ENCODE results near the gene TMEM203. TPM values are rescaled to one million over a fixed set of nuclear protein-coding genes. Genes with fewer than 3 reads are reported as not detected.

TMEM203 gene
- total and polyA plus RNA-seq, 10 of the 15 experiments (the other 5 are each of a cell fraction or from before 2014, with no cell fraction given): 7.2 to 68.1 (median 33.8) TPM

GRCh38 chr9:137221506-137222111 is 16.2 kb upstream of the TMEM203 start:
- H2AFZ ChIP-seq (ENCODE audit: control insufficient read depth, low read depth, low read length): no peak overlapping the region; the same call in 1 of the 2 replicates
- H3K27me3 ChIP-seq (replicated peaks in 1 of 2; ENCODE audit: control insufficient read depth in 2 of 2, insufficient read depth in 2 of 2, low read length in 1 of 2): no peaks in the 10 kb centered on the region
- intact Hi-C loops (cut with micrococcal nuclease; ENCODE audit: unreplicated experiment) (loop anchor here (2.0 to 10.0 kb wide), 3 partner anchors 21 to 177 kb away; partner anchors contain the start of genes ANAPC2, NPDC1, SSNA1 and TPRN), in situ Hi-C loops (cut with MboI) (no loop called here)
- no peaks in the 10 kb centered on the region for H3K9me3 ChIP-seq (replicated peaks; ENCODE audit: control insufficient read depth, insufficient read depth, low read length)
- ChIA-PET POLR2A (interaction anchor here (0.8 to 5.5 kb wide), 9 partner anchors 11 to 95 kb away, joined by 3 to 68 read pairs (median 18); partner anchors contain the start of genes NDOR1, TMEM203, TPRN and TUBB4B), CTCF (interaction anchor here (1.1 to 3.7 kb wide), 2 partner anchors 33 to 71 kb away, joined by 3 to 18 read pairs; partner anchors contain the start of genes ANAPC2 and SSNA1), SMC1A (ENCODE audit: uncharacterized antibody, unreplicated experiment) (no interaction called here), RAD21 (ENCODE audit: unreplicated experiment) (interaction anchor here (0.5 to 1.8 kb wide), 4 partner anchors 17 to 521 kb away, joined by 3 to 7 read pairs (median 4); partner anchors contain the start of genes NDOR1, TMEM203 and TPRN)
- H4K20me1 ChIP-seq (ENCODE audit: control insufficient read depth, insufficient read depth): no peaks in the 10 kb centered on the region
- ATAC-seq (no peak), FAIRE-seq (no peak), DNase-seq (ENCODE audit: low read depth, low spot score) (no peak)
- H3K9ac ChIP-seq (ENCODE audit: control insufficient read depth, insufficient read depth, low read length): no peak overlapping the region
- H3K27ac ChIP-seq (ENCODE audit: control insufficient read depth, insufficient read depth): no peak overlapping the region
- H3K4me1 ChIP-seq (ENCODE audit: control insufficient read depth, insufficient read depth, low read length): peaks cover 16% of the 10 kb centered on the region
- TF ChIP-seq NR2F1 (conservative IDR thresholded peaks at IDR 0.05) (peak; percentile 94), SIN3A (IDR thresholded peaks at IDR 0.05; ENCODE audit: low read depth, low read length) (no peak), BHLHE40 (IDR thresholded peaks at IDR 0.05; ENCODE audit: borderline replicate concordance in 1 of 2, low read depth in 2 of 2, low read length in 1 of 2) (0 out of 4 replicates have a peak, but pooled peaks of 1 of the 2 experiments have one; percentile 7), EZH2 (IDR thresholded peaks at IDR 0.05; ENCODE audit: borderline replicate concordance, control insufficient read depth, low read depth, low read length) (no peak), MEF2B (IDR thresholded peaks at IDR 0.05; ENCODE audit: partially characterized antibody, poor library complexity, severe bottlenecking) (no peak), NR2C1 (IDR thresholded peaks at IDR 0.05) (peak; percentile 69)
- no peaks in the 10 kb centered on the region for H3K79me2 ChIP-seq (ENCODE audit: control insufficient read depth, insufficient read depth, low read length)
- BruUV-seq (replicated peaks): no TSS peak
- peak overlapping the region; percentile 55 for H3K4me2 ChIP-seq (ENCODE audit: control insufficient read depth, insufficient read depth)
- WGBS (ENCODE audit: insufficient coverage, insufficient replicate concordance, low lambda C conversion rate, missing lambda C conversion rate): 22% methylated on average over 15 of the region's 61 CpGs
- peaks cover 0 to 2% of the 10 kb centered on the region in 2 experiments; a peak in 1 of 4 replicates for H3K36me3 ChIP-seq (ENCODE audit: control insufficient read depth in 2 of 2, insufficient read depth in 2 of 2, low read length in 1 of 2)
- H3K4me3 ChIP-seq: peak overlapping the region; percentile 22; the same call in 1 of the 2 replicates

All from GM12878 (cell line).